H9 (cell line): ENCODE data around the gene ZNF569. TPM values are rescaled to one million over a fixed set of nuclear protein-coding genes. Genes with fewer than 3 reads are reported as not detected.

Experiments
- DNase-seq: peaks from one replicate; pipeline ENCODE4 v3.0.0-alpha.2; 2017
- H2AFZ ChIP-seq: one replicate; pipeline ENCODE4 v1.6.1; 2013; ENCODE audit warnings: mild to moderate bottlenecking, low read length, control low read depth, moderate library complexity
- H2AK5ac ChIP-seq: 2 replicates; pipeline ENCODE4 v1.6.1; 2013; ENCODE audit warnings: low read length, control low read depth, mixed read lengths; ENCODE audit not compliant: insufficient read length
- H2BK120ac ChIP-seq: one replicate; pipeline ENCODE4 v1.6.1; 2013; ENCODE audit warnings: low read depth, mild to moderate bottlenecking, low read length, control low read depth, inconsistent platforms; ENCODE audit not compliant: poor library complexity, severe bottlenecking
- H2BK12ac ChIP-seq: 2 replicates; pipeline ENCODE4 v1.6.1; 2013; ENCODE audit warnings: low read length, control low read depth, mixed read lengths, low read depth; ENCODE audit not compliant: insufficient read length
- H2BK15ac ChIP-seq: 2 replicates; pipeline ENCODE4 v1.6.1; 2013; ENCODE audit warnings: low read depth, low read length, control low read depth
- H2BK20ac ChIP-seq: one replicate; pipeline ENCODE4 v1.6.1; 2013; ENCODE audit warnings: low read depth, mild to moderate bottlenecking, low read length, control low read depth, inconsistent platforms; ENCODE audit not compliant: poor library complexity, severe bottlenecking
- H2BK5ac ChIP-seq: 2 replicates; pipeline ENCODE4 v1.6.1; 2013; ENCODE audit warnings: low read length, control low read depth, mixed read lengths; ENCODE audit not compliant: insufficient read length
- H3K14ac ChIP-seq: 2 replicates; pipeline ENCODE4 v1.6.1; 2013; ENCODE audit warnings: low read length, control low read depth; ENCODE audit not compliant: insufficient read depth
- H3K18ac ChIP-seq: 2 replicates; pipeline ENCODE4 v1.6.1; 2013; ENCODE audit warnings: low read depth, mild to moderate bottlenecking, mixed read lengths, low read length, control low read depth; ENCODE audit not compliant: insufficient read length
- H3K23ac ChIP-seq: 2 replicates; pipeline ENCODE4 v1.6.1; 2013; ENCODE audit warnings: low read length, control low read depth, mixed read lengths, low read depth; ENCODE audit not compliant: insufficient read length
- H3K23me2 ChIP-seq: 2 replicates; pipeline ENCODE4 v1.6.1; 2013; ENCODE audit warnings: low read depth, mild to moderate bottlenecking, mixed read lengths, low read length, control low read depth; ENCODE audit not compliant: insufficient read length, poor library complexity, severe bottlenecking
- H3K27ac ChIP-seq: 2 replicates; pipeline ENCODE4 v1.5.1; 2013; ENCODE audit warnings: low read length, control low read depth, mixed read lengths, low read depth; ENCODE audit not compliant: insufficient read length
- H3K27me3 ChIP-seq: 2 replicates; pipeline ENCODE4 v1.6.1; 2013; ENCODE audit warnings: low read length, control low read depth, inconsistent platforms; ENCODE audit not compliant: insufficient read depth
- H3K4ac ChIP-seq: 2 replicates; pipeline ENCODE4 v1.6.1; 2013; ENCODE audit warnings: low read depth, mild to moderate bottlenecking, control low read depth, inconsistent platforms, low read length, moderate library complexity
- H3K4me1 ChIP-seq: 2 replicates; pipeline ENCODE4 v1.6.1; 2013; ENCODE audit warnings: low read length, control low read depth, inconsistent platforms; ENCODE audit not compliant: insufficient read depth
- H3K4me2 ChIP-seq: 2 replicates; pipeline ENCODE4 v1.6.1; 2013; ENCODE audit warnings: low read length, control low read depth, mixed read lengths; ENCODE audit not compliant: insufficient read length, insufficient read depth
- H3K56ac ChIP-seq: 2 replicates; pipeline ENCODE4 v1.6.1; 2013; ENCODE audit warnings: low read depth, mild to moderate bottlenecking, mixed read lengths, low read length, control low read depth; ENCODE audit not compliant: insufficient read length
- H3K79me1 ChIP-seq: 2 replicates; pipeline ENCODE4 v1.6.1; 2013; ENCODE audit warnings: low read depth, mild to moderate bottlenecking, moderate library complexity, low read length, control low read depth, inconsistent platforms; ENCODE audit not compliant: insufficient read depth, poor library complexity, severe bottlenecking
- H3K79me2 ChIP-seq: 2 replicates; pipeline ENCODE4 v1.6.1; 2013; ENCODE audit warnings: low read length, control low read depth, inconsistent platforms; ENCODE audit not compliant: insufficient read depth
- H3K9ac ChIP-seq: 2 replicates; pipeline ENCODE4 v1.6.1; 2013; ENCODE audit warnings: low read length, control low read depth, mixed read lengths; ENCODE audit not compliant: insufficient read length; ENCODE audit errors: extremely low read depth
- H3K9me3 ChIP-seq: one replicate; pipeline ENCODE4 v1.6.1; 2013; ENCODE audit warnings: low read depth, low read length, inconsistent platforms; ENCODE audit not compliant: control insufficient read depth
- H3T11ph ChIP-seq: one replicate; pipeline ENCODE4 v1.6.1; 2013; ENCODE audit warnings: mild to moderate bottlenecking, low read length, control low read depth, inconsistent platforms
- H4K20me1 ChIP-seq: one replicate; pipeline ENCODE4 v1.6.1; 2013; ENCODE audit not compliant: control insufficient read depth, insufficient read length, insufficient read depth
- H4K5ac ChIP-seq: 2 replicates; pipeline ENCODE4 v1.6.1; 2013; ENCODE audit warnings: low read depth, mild to moderate bottlenecking, mixed read lengths, low read length, control low read depth; ENCODE audit not compliant: insufficient read length
- H4K8ac ChIP-seq: replicated peaks from 2 replicates; pipeline ENCODE4 v1.6.1; 2013; ENCODE audit warnings: low read length, control low read depth, mixed read lengths, low read depth; ENCODE audit not compliant: insufficient read length
- H4K91ac ChIP-seq: 2 replicates; pipeline ENCODE4 v1.6.1; 2013; ENCODE audit warnings: low read depth, mild to moderate bottlenecking, moderate library complexity, mixed read lengths, low read length, control low read depth; ENCODE audit not compliant: insufficient read length
- H3K27ac Mint-ChIP-seq, 3 experiments: 2 replicates in 2 of 3; 3 replicates in 1 of 3; pipeline ENCODE4 v1.8.0; 2020 to 2021; ENCODE audit warnings: mixed read lengths in 3 of 3, mild to moderate bottlenecking in 1 of 3, moderate library complexity in 1 of 3
- H3K27me3 Mint-ChIP-seq: 2 replicates; pipeline ENCODE4 v1.8.0; 2021; ENCODE audit warnings: low read depth, mild to moderate bottlenecking, moderate library complexity, mixed read lengths
- H3K36me3 Mint-ChIP-seq, 3 experiments: 2 replicates in 2 of 3; 3 replicates in 1 of 3; pipeline ENCODE4 v1.8.0; 2020 to 2021; ENCODE audit warnings: low read depth in 3 of 3, mixed read lengths in 3 of 3; ENCODE audit not compliant: insufficient read depth in 1 of 3
- H3K4me1 Mint-ChIP-seq, 2 experiments: 2 replicates each; pipeline ENCODE4 v1.8.0; 2020; ENCODE audit warnings: mixed read lengths in 2 of 2
- H3K4me3 Mint-ChIP-seq, 2 experiments: 2 replicates in 1 of 2; 3 replicates in 1 of 2; pipeline ENCODE4 v1.8.0; 2020 to 2021; ENCODE audit warnings: mild to moderate bottlenecking in 2 of 2, mixed read lengths in 2 of 2, moderate library complexity in 1 of 2
- H3K9me3 Mint-ChIP-seq, 2 experiments: 2 replicates in 1 of 2; 3 replicates in 1 of 2; pipeline ENCODE4 v1.8.0; 2020; ENCODE audit warnings: mild to moderate bottlenecking in 2 of 2, mixed read lengths in 2 of 2, moderate library complexity in 1 of 2
- WGBS: extraction: QIAGEN DNeasy Blood & Tissue Kit; methylation state at CpG from one replicate; pipeline ENCODE4 v1.1.7; 2013; ENCODE audit warnings: missing lambda C conversion rate, low lambda C conversion rate, mixed read lengths; ENCODE audit not compliant: insufficient read length; ENCODE audit errors: extremely low coverage; 5-methylcytosine and 5-hydroxymethylcytosine counted together
- total RNA-seq: library from RNA; stranded (reverse); gene quantifications from 2 replicates; pipeline ENCODE4 v1.2.1, GENCODE V29; 2021
- TF ChIP-seq, protein P1 (sequence below): fragments of 200-600 bp; sonication (generic); conservative IDR thresholded peaks from 3 replicates; pipeline ENCODE4 v1.8.0; 2021; ENCODE audit warnings: antibody characterized with exemption, mild to moderate bottlenecking

Gene ZNF569
- total RNA-seq, 1 experiment from 2014 or later: 14.2 TPM

DNA sequence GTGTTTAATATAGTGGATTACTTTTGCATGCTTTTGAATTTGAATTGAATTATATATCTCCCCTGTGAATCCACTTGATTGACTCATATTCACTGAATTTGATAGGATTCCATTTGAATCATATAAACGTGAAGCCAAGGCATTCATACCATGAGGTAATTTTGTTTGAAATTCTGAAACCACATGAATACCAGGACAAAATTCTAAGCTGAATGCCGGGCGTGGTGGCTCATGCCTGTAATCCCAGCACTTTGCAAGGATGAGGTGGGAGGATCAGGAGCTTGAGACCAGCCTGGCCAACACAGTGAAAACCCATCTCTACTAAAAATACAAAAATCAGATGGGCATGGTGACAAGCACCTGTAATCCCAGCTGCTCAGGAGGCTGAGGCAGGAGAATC lies 43.9 kb upstream of the ZNF569 start:
- Histone ChIP-seq H3K79me2 (no peaks in the 10 kb centered on the region), H2BK12ac (no peak overlapping the region), H4K20me1 (no peaks in the 10 kb centered on the region), H2BK20ac (no peak overlapping the region), H4K5ac (no peak overlapping the region), H4K8ac (no peak overlapping the region), H4K91ac (no peak overlapping the region), H3K14ac (no peak overlapping the region), H3K79me1 (no peaks in the 10 kb centered on the region), H3K4me1 (peaks cover 3% of the 10 kb centered on the region; the same call in 1 of the 2 replicates), H3K9ac (no peak overlapping the region), H3K4ac (no peak overlapping the region), H3T11ph (no peak overlapping the region), H3K23ac (no peak overlapping the region), H3K56ac (no peak overlapping the region), H3K27me3 (no peaks in the 10 kb centered on the region), H3K23me2 (peaks cover 9% of the 10 kb centered on the region), H2BK5ac (no peak overlapping the region), H3K4me2 (no peak overlapping the region), H2BK15ac (no peak overlapping the region), H3K27ac (no peak overlapping the region), H3K18ac (no peak overlapping the region), H2AFZ (no peak overlapping the region), H2AK5ac (no peak overlapping the region), H2BK120ac (no peak overlapping the region), H3K9me3 (no peaks in the 10 kb centered on the region)
- TF ChIP-seq, protein P1, sequence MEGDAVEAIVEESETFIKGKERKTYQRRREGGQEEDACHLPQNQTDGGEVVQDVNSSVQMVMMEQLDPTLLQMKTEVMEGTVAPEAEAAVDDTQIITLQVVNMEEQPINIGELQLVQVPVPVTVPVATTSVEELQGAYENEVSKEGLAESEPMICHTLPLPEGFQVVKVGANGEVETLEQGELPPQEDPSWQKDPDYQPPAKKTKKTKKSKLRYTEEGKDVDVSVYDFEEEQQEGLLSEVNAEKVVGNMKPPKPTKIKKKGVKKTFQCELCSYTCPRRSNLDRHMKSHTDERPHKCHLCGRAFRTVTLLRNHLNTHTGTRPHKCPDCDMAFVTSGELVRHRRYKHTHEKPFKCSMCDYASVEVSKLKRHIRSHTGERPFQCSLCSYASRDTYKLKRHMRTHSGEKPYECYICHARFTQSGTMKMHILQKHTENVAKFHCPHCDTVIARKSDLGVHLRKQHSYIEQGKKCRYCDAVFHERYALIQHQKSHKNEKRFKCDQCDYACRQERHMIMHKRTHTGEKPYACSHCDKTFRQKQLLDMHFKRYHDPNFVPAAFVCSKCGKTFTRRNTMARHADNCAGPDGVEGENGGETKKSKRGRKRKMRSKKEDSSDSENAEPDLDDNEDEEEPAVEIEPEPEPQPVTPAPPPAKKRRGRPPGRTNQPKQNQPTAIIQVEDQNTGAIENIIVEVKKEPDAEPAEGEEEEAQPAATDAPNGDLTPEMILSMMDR: no peak
- Mint-ChIP-seq H3K27ac (no peak overlapping the region), H3K4me3 (no peak overlapping the region), H3K4me1 (no peaks in the 10 kb centered on the region; a peak in 1 of 4 replicates), H3K9me3 (peaks cover 0 to 16% of the 10 kb centered on the region in 2 experiments; a peak in 2 of 5 replicates), H3K27me3 (no peaks in the 10 kb centered on the region), H3K36me3 (peaks cover 46 to 48% (median 47%) of the 10 kb centered on the region in 3 experiments)
- DNase-seq: no peak
- no CpG with 5 or more reads among the region's 3 CpGs for WGBS
